K562 (cell line): ENCODE measurements around the gene TYW1. TPM values are rescaled to one million over a fixed set of nuclear protein-coding genes. Genes with fewer than 3 reads are reported as not detected.

Source experiments
- BDP1 ChIP-seq: IDR thresholded peaks from 3 replicates; pipeline ENCODE4 v1.6.1; 2011; ENCODE audit not compliant: insufficient read length, insufficient read depth
- BRD4 ChIP-seq: fragments of 200-600 bp; sonication (generic); IDR thresholded peaks from 2 replicates; pipeline ENCODE4 v1.6.1; 2017; ENCODE audit warnings: inconsistent platforms
- CBFA2T2 ChIP-seq: fragments of 450-650 bp; conservative IDR thresholded peaks from 2 replicates; pipeline ENCODE4 v1.6.1; 2017; ENCODE audit warnings: mild to moderate bottlenecking
- DPF2 ChIP-seq: fragments of 450-650 bp; IDR thresholded peaks from 2 replicates; pipeline ENCODE4 v1.6.1; 2016
- FOXM1 ChIP-seq, 2 experiments: fragments of 450-650 bp in 1 of 2; sonication (generic) in 1 of 2; formaldehyde crosslinking in 1 of 2; IDR thresholded peaks; 2 replicates each; pipeline versions ENCODE4 v1.6.1 to v1.9.0; 2017 to 2022; ENCODE audit warnings: low read depth in 2 of 2, mild to moderate bottlenecking in 2 of 2, missing genetic modification reagents in 1 of 2, moderate library complexity in 1 of 2
- GABPB1 ChIP-seq: sonication (generic); formaldehyde crosslinking; IDR thresholded peaks from 2 replicates; pipeline ENCODE4 v1.8.0; 2022; ENCODE audit warnings: mild to moderate bottlenecking, missing genetic modification reagents
- GATA2 ChIP-seq: sonication (generic); formaldehyde crosslinking; IDR thresholded peaks from 2 replicates; pipeline ENCODE4 v1.4.0; 2020; ENCODE audit warnings: mild to moderate bottlenecking, missing genetic modification reagents
- JUND ChIP-seq, 2 experiments: IDR thresholded peaks; 2 replicates in 1 of 2; 3 replicates in 1 of 2; pipeline ENCODE4 v1.6.1; 2011; ENCODE audit warnings: borderline replicate concordance in 2 of 2, low read depth in 2 of 2, low read length in 2 of 2, improper control_type of control experiment in 1 of 2, missing biosample characterization in 1 of 2, missing genetic modification characterization in 1 of 2, missing genetic modification reagents in 1 of 2
- KDM1A ChIP-seq, 2 experiments: fragments of 450-650 bp; IDR thresholded peaks; 2 replicates each; pipeline ENCODE4 v1.6.1; 2016; ENCODE audit warnings: mild to moderate bottlenecking in 2 of 2
- MED1 ChIP-seq: sonication (generic); formaldehyde crosslinking; IDR thresholded peaks from 2 replicates; pipeline ENCODE4 v1.8.1; 2023; ENCODE audit warnings: missing genetic modification reagents, borderline replicate concordance
- MEIS2 ChIP-seq: fragments of 450-650 bp; IDR thresholded peaks from 2 replicates; pipeline ENCODE4 v1.6.1; 2014; ENCODE audit warnings: mild to moderate bottlenecking; ENCODE audit not compliant: partially characterized antibody
- NFE2 ChIP-seq: IDR thresholded peaks from 2 replicates; pipeline ENCODE4 v1.6.1; 2014; ENCODE audit warnings: antibody characterized with exemption, low read depth
- PHB ChIP-seq: fragments of 250-450 bp; sonication (Bioruptor Pico); IDR thresholded peaks from 2 replicates; pipeline ENCODE4 v1.5.0; 2021
- POLR3G ChIP-seq: IDR thresholded peaks from 2 replicates; pipeline ENCODE4 v1.6.1; 2011; ENCODE audit not compliant: insufficient read length, insufficient replicate concordance; ENCODE audit errors: extremely low read depth
- SMARCE1 ChIP-seq: fragments of 450-650 bp; IDR thresholded peaks from 2 replicates; pipeline ENCODE4 v1.7.1; 2016; ENCODE audit warnings: mild to moderate bottlenecking
- TGIF2 ChIP-seq: sonication (generic); formaldehyde crosslinking; IDR thresholded peaks from 2 replicates; pipeline ENCODE4 v1.8.1; 2022; ENCODE audit warnings: mild to moderate bottlenecking, missing genetic modification reagents, moderate library complexity
- XRCC5 ChIP-seq: fragments of 200-400 bp; formaldehyde crosslinking; IDR thresholded peaks from 2 replicates; pipeline ENCODE4 v1.6.1; 2017; ENCODE audit warnings: low read depth, mild to moderate bottlenecking, low read length
- ZNF398 ChIP-seq: fragments of 250-450 bp; sonication (Bioruptor Pico); IDR thresholded peaks from 2 replicates; pipeline ENCODE4 v1.8.0; 2021; ENCODE audit warnings: moderate library complexity, mild to moderate bottlenecking, inconsistent platforms
- polyA plus RNA-seq, 8 experiments: library from polyadenylated mRNA; depleted of rRNA in 4 of 8; stranded (reverse) in 5 of 8; unstranded in 3 of 8; fragments of >200 nt; fragmentation: Nextera tagmentation in 2 of 8; fragmentation: Illumina TruSeq in 1 of 8; extraction: Ambion mirVana in 2 of 8; extraction: Trizol in 1 of 8; gene quantifications; 2 replicates each; pipeline versions ENCODE4 v1.2.1 to v1.2.3, GENCODE V29; 2011 to 2014; ENCODE audit warnings: inconsistent platforms in 1 of 8, missing spikeins in 1 of 8
- total RNA-seq, 7 experiments: library from RNA; depleted of rRNA in 6 of 7; stranded (reverse); fragments of >200 nt in 6 of 7; fragmentation: Illumina TruSeq in 2 of 7; extraction: Trizol in 2 of 7; gene quantifications; 2 replicates each; pipeline versions ENCODE4 v1.2.1 to v1.2.3, GENCODE V29; 2011 to 2021; ENCODE audit warnings: low replicate concordance in 1 of 7
- TF ChIP-seq, protein P1 (sequence below): sonication (generic); formaldehyde crosslinking; IDR thresholded peaks from 2 replicates; pipeline ENCODE4 v1.8.0; 2023; ENCODE audit warnings: missing genetic modification reagents, mild to moderate bottlenecking, borderline replicate concordance
- TF ChIP-seq, protein P2 (sequence below): fragments of 450-650 bp; formaldehyde crosslinking; conservative IDR thresholded peaks from 2 replicates; pipeline ENCODE4 v1.4.0; 2022; ENCODE audit warnings: mild to moderate bottlenecking, missing genetic modification characterization

The TYW1 gene
- total and polyA plus RNA-seq, 9 of the 15 experiments (the other 6 are each of a cell fraction or from before 2014, with no cell fraction given), result 17.4 to 32.0 (median 26.2) TPM

GRCh38 chr7:67105377-67105776, 108.7 kb downstream of the TYW1 start (continued):
- TF ChIP-seq PHB (CRISPR knock-in tag) (no peak), GABPB1 (CRISPR knock-in tag) (no peak), MED1 (no peak), SMARCE1 (0 out of 2 replicates have a peak, but pooled peaks have one; percentile 24), POLR3G (no peak), DPF2 (peak; percentile 23; the same call in 1 of the 2 replicates), CBFA2T2 (peak; percentile 34; the same call in 1 of the 2 replicates), NFE2 (peak; percentile 53), TGIF2 (CRISPR knock-in tag) (no peak), KDM1A (IDR thresholded peaks at IDR 0.05) (peak; percentile 80 to 92), MEIS2 (peak; percentile 63), XRCC5 (no peak), ZNF398 (CRISPR knock-in tag) (no peak), BRD4 (no peak), JUND (IDR thresholded peaks at IDR 0.05; ENCODE audit: borderline replicate concordance, low read depth, low read length) (0 out of 2 replicates have a peak, but pooled peaks have one; percentile 27), JUND (tag; IDR thresholded peaks at IDR 0.05; ENCODE audit: borderline replicate concordance, low read depth, low read length) (peak; percentile 25; the same call in 1 of the 3 replicates), BDP1 (no peak), FOXM1 (IDR thresholded peaks at IDR 0.05; ENCODE audit: low read depth) (no peak), FOXM1 (CRISPR knock-in tag; IDR thresholded peaks at IDR 0.05; ENCODE audit: low read depth) (no peak), GATA2 (CRISPR knock-in tag) (0 out of 2 replicates have a peak, but pooled peaks have one; percentile 11)
- TF ChIP-seq, protein P1, sequence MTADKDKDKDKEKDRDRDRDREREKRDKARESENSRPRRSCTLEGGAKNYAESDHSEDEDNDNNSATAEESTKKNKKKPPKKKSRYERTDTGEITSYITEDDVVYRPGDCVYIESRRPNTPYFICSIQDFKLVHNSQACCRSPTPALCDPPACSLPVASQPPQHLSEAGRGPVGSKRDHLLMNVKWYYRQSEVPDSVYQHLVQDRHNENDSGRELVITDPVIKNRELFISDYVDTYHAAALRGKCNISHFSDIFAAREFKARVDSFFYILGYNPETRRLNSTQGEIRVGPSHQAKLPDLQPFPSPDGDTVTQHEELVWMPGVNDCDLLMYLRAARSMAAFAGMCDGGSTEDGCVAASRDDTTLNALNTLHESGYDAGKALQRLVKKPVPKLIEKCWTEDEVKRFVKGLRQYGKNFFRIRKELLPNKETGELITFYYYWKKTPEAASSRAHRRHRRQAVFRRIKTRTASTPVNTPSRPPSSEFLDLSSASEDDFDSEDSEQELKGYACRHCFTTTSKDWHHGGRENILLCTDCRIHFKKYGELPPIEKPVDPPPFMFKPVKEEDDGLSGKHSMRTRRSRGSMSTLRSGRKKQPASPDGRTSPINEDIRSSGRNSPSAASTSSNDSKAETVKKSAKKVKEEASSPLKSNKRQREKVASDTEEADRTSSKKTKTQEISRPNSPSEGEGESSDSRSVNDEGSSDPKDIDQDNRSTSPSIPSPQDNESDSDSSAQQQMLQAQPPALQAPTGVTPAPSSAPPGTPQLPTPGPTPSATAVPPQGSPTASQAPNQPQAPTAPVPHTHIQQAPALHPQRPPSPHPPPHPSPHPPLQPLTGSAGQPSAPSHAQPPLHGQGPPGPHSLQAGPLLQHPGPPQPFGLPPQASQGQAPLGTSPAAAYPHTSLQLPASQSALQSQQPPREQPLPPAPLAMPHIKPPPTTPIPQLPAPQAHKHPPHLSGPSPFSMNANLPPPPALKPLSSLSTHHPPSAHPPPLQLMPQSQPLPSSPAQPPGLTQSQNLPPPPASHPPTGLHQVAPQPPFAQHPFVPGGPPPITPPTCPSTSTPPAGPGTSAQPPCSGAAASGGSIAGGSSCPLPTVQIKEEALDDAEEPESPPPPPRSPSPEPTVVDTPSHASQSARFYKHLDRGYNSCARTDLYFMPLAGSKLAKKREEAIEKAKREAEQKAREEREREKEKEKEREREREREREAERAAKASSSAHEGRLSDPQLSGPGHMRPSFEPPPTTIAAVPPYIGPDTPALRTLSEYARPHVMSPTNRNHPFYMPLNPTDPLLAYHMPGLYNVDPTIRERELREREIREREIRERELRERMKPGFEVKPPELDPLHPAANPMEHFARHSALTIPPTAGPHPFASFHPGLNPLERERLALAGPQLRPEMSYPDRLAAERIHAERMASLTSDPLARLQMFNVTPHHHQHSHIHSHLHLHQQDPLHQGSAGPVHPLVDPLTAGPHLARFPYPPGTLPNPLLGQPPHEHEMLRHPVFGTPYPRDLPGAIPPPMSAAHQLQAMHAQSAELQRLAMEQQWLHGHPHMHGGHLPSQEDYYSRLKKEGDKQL (CRISPR knock-in tag), result no peak
- TF ChIP-seq, protein P2, sequence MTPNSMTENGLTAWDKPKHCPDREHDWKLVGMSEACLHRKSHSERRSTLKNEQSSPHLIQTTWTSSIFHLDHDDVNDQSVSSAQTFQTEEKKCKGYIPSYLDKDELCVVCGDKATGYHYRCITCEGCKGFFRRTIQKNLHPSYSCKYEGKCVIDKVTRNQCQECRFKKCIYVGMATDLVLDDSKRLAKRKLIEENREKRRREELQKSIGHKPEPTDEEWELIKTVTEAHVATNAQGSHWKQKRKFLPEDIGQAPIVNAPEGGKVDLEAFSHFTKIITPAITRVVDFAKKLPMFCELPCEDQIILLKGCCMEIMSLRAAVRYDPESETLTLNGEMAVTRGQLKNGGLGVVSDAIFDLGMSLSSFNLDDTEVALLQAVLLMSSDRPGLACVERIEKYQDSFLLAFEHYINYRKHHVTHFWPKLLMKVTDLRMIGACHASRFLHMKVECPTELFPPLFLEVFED (CRISPR knock-in tag), result no peak
